PC-9 (cell line): Measurements from ENCODE around the gene LGSN. TPM values are rescaled to one million over a fixed set of nuclear protein-coding genes. Genes with fewer than 3 reads are reported as not detected.

Experiments used
- BruUV-seq: library from RNA; stranded (reverse); fragments of 400-500 nt; replicated peaks from 2 replicates; lab custom pipeline; 2021; lab: Mats Ljungman, UMichigan
- CTCF ChIA-PET: fragments of 300-600 bp; sonication (Branson Sonifier 250); formaldehyde crosslinking; loops from one replicate; lab custom pipeline; 2022; ENCODE audit warnings: antibody characterized with exemption; lab: Charles Lee
- POLR2A ChIA-PET: fragments of 300-600 bp; sonication (Branson Sonifier 250); formaldehyde crosslinking; loops from one replicate; lab custom pipeline; 2022; ENCODE audit warnings: antibody characterized with exemption; ENCODE audit not compliant: unreplicated experiment; lab: Charles Lee
- DNase-seq, 2 experiments: peaks; one replicate each; pipeline versions ENCODE4 v3.0.0 to v3.0.0-alpha.2; 2015 to 2022; ENCODE audit warnings: mixed read lengths in 1 of 2
- H2AFZ ChIP-seq: fragments of 200-600 bp; sonication (generic); 2 replicates; pipeline ENCODE4 v1.8.1; 2017; ENCODE audit warnings: antibody characterized with exemption
- H3F3A ChIP-seq: fragments of 200-600 bp; sonication (generic); 2 replicates; pipeline ENCODE4 v1.8.1; 2017; ENCODE audit warnings: antibody characterized with exemption, mild to moderate bottlenecking, low read depth; ENCODE audit not compliant: insufficient read depth
- H3K27ac ChIP-seq: fragments of 200-600 bp; sonication (generic); 2 replicates; pipeline ENCODE4 v1.6.1; 2016; ENCODE audit warnings: mixed run types
- H3K27me3 ChIP-seq: fragments of 200-600 bp; sonication (generic); 2 replicates; pipeline ENCODE4 v1.6.1; 2016; ENCODE audit warnings: low read depth, mixed run types; ENCODE audit not compliant: insufficient read depth
- H3K36me3 ChIP-seq: fragments of 200-600 bp; sonication (generic); 2 replicates; pipeline ENCODE4 v1.6.1; 2016; ENCODE audit warnings: low read depth, mixed run types
- H3K4me1 ChIP-seq: fragments of 200-600 bp; sonication (generic); replicated peaks from 2 replicates; pipeline ENCODE4 v1.6.1; 2016; ENCODE audit warnings: mixed run types; ENCODE audit not compliant: insufficient read depth
- H3K4me2 ChIP-seq: fragments of 200-600 bp; sonication (generic); 2 replicates; pipeline ENCODE4 v1.6.1; 2017; ENCODE audit warnings: mixed run types
- H3K4me3 ChIP-seq: fragments of 200-600 bp; sonication (generic); 2 replicates; pipeline ENCODE4 v1.6.1; 2016; ENCODE audit warnings: mixed run types
- H3K79me2 ChIP-seq: fragments of 200-600 bp; sonication (generic); 2 replicates; pipeline ENCODE4 v1.6.1; 2017; ENCODE audit warnings: low read depth, mixed run types
- H3K9me2 ChIP-seq: fragments of 200-600 bp; sonication (generic); 2 replicates; pipeline ENCODE4 v1.8.1; 2017; ENCODE audit warnings: mild to moderate bottlenecking; ENCODE audit not compliant: insufficient read depth
- H3K9me3 ChIP-seq: fragments of 200-600 bp; sonication (generic); 2 replicates; pipeline ENCODE4 v1.8.1; 2016; ENCODE audit warnings: low read depth; ENCODE audit not compliant: insufficient read depth
- H4K20me1 ChIP-seq: fragments of 200-600 bp; sonication (generic); 2 replicates; pipeline ENCODE4 v1.8.1; 2017; ENCODE audit not compliant: insufficient read depth
- CTCF ChIP-seq: fragments of 200-600 bp; sonication (generic); conservative IDR thresholded peaks from 2 replicates; pipeline ENCODE4 v1.6.1; 2017; ENCODE audit warnings: mixed run types, antibody characterized with exemption, mild to moderate bottlenecking, moderate library complexity
- EZH2 ChIP-seq: fragments of 200-600 bp; sonication (generic); IDR thresholded peaks from 2 replicates; pipeline ENCODE4 v1.8.0; 2017; ENCODE audit warnings: antibody characterized with exemption, low read depth
- intact Hi-C: fragments of 100-400 bp; cut with micrococcal nuclease; formaldehyde crosslinking; loops from one replicate; pipeline ENCODE4 v1.10.0; 2022; ENCODE audit not compliant: unreplicated experiment
- total RNA-seq: library from RNA; stranded (reverse); gene quantifications from 2 replicates; pipeline ENCODE4 v1.2.3, GENCODE V29; 2021

LGSN gene
- total RNA-seq, 1 experiment from 2014 or later = not detected

DNA sequence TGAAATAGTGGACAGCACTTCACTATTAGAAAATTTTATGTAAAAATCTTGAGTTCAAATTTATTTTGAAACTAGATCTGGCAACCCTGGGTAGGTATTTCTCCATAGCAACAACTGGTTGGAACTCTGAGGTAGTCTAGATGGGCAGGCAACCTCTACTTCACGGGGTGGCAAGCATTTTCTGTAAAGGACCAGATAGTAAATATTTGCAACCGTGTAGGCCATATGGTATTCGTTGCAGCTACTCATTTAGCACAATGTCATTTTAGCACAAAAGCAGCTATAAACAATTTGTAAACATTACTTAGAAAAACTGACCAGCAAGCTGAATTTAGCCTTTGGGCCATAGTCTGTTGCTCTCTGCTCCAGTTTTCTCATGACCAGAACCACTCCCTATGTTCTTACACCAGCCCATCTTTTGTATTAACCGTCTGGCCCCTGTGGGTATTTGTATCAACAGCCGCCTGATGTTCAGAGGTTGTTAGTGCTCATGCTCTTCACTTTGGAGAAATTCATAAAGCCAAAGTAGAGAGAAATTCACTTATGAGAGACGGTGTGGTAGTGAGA, 29.2 kb downstream of the LGSN start:
- no peaks in the 10 kb centered on the region for H3K9me3 ChIP-seq
- no peak overlapping the region for H2AFZ ChIP-seq
- no peaks in the 10 kb centered on the region for H3K79me2 ChIP-seq
- H3K36me3 ChIP-seq = no peaks in the 10 kb centered on the region
- TF ChIP-seq EZH2 (no peak), CTCF (no peak)
- intact Hi-C loops = no loop called here
- H4K20me1 ChIP-seq = no peaks in the 10 kb centered on the region
- no peaks in the 10 kb centered on the region for H3K4me1 ChIP-seq
- H3K9me2 ChIP-seq = no peaks in the 10 kb centered on the region
- H3K4me2 ChIP-seq = no peak overlapping the region
- ChIA-PET POLR2A (no interaction called here), CTCF (no interaction called here)
- no peaks in the 10 kb centered on the region for H3F3A ChIP-seq
- H3K27ac ChIP-seq = no peak overlapping the region
- no peaks in the 10 kb centered on the region for H3K27me3 ChIP-seq
- DNase-seq = no peak
- H3K4me3 ChIP-seq = no peak overlapping the region
- no TSS peak for BruUV-seq

GRCh38 chr6:63289269-63289872, 30.4 kb downstream of the LGSN start:
- Histone ChIP-seq H3K36me3 (no peaks in the 10 kb centered on the region), H3K4me2 (no peak overlapping the region), H3F3A (no peaks in the 10 kb centered on the region), H3K4me1 (no peaks in the 10 kb centered on the region), H4K20me1 (no peaks in the 10 kb centered on the region), H3K79me2 (no peaks in the 10 kb centered on the region), H3K27me3 (no peaks in the 10 kb centered on the region), H2AFZ (no peak overlapping the region), H3K4me3 (no peak overlapping the region), H3K9me2 (no peaks in the 10 kb centered on the region), H3K9me3 (no peaks in the 10 kb centered on the region), H3K27ac (no peak overlapping the region)
- no peak for TF ChIP-seq CTCF
- no peak for TF ChIP-seq EZH2
- ChIA-PET CTCF (no interaction called here), POLR2A (no interaction called here)
- intact Hi-C loops = no loop called here
- DNase-seq = no peak
- BruUV-seq = no TSS peak

- no peaks in the 10 kb centered on the region for H3K9me2 ChIP-seq
- intact Hi-C loops = no loop called here
- no peaks in the 10 kb centered on the region for H3K9me3 ChIP-seq
- H3K4me3 ChIP-seq = no peak overlapping the region
- TF ChIP-seq EZH2 = no peak
- no peak for TF ChIP-seq CTCF
- no peak overlapping the region for H3K27ac ChIP-seq
- no peaks in the 10 kb centered on the region for H4K20me1 ChIP-seq
- POLR2A ChIA-PET = no interaction called here
- CTCF ChIA-PET = no interaction called here
- no TSS peak for BruUV-seq
- no peaks in the 10 kb centered on the region for H3K79me2 ChIP-seq
- no peaks in the 10 kb centered on the region for H3K4me1 ChIP-seq
- no peak overlapping the region for H3K4me2 ChIP-seq
- H3F3A ChIP-seq = no peaks in the 10 kb centered on the region
- H3K27me3 ChIP-seq = 0 out of 2 replicates have a peak, but pooled peaks cover 8% of the 10 kb centered on the region
- no peaks in the 10 kb centered on the region for H3K36me3 ChIP-seq
- no peak for DNase-seq
- H2AFZ ChIP-seq = no peak overlapping the region
Measured at GRCh38 chr6:63280639-63281180, 39.1 kb downstream of the LGSN start.
